22Rv1 (cell line): ENCODE results near the gene SLC35B2.

Experiments used
- H3K27ac ChIP-seq: fragments of 450-650 bp; 2 replicates; pipeline ENCODE4 v1.5.1; 2017
- CTCF ChIP-seq: fragments of 450-650 bp; IDR thresholded peaks from 2 replicates; pipeline ENCODE4 v1.5.1; 2017; ENCODE audit warnings: mild to moderate bottlenecking
- ZFX ChIP-seq: fragments of 450-650 bp; IDR thresholded peaks from 2 replicates; pipeline ENCODE4 v1.6.1; 2017; ENCODE audit warnings: antibody characterized with exemption, borderline replicate concordance

Gene SLC35B2

DNA sequence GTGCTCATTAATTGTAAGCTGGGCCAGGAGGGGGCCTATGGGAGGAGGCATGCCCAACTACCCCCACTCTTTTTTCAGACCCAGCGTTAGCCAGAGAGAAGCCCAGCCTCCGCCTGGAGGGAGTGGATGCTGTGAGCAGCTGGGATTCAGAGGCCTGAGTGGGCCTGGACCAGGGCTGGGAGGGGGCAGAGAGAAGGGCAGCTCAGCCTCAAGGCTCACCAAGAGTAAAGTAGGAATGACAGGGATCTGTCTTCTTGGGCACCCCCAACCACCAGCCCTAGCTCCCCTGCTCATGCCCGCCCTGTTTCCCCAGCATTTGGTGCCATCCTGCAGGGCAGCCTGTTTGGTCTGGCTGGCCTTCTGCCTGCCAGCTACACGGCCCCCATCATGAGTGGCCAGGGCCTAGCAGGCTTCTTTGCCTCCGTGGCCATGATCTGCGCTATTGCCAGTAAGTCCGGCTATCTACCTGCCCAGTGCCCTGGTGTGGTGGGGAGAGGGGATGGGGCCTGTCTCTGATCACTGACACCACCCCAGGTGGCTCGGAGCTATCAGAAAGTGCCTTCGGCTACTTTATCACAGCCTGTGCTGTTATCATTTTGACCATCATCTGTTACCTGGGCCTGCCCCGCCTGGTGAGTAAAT, 27.2 kb downstream of the SLC35B2 start:
- H3K27ac ChIP-seq, result no peak overlapping the region
- TF ChIP-seq CTCF (no peak), ZFX (no peak)

- TF ChIP-seq CTCF (no peak), ZFX (no peak)
- H3K27ac ChIP-seq, result no peak overlapping the region
Observed at GRCh38 chr6:44229376-44230033, 27.8 kb downstream of the SLC35B2 start.

GRCh38 chr6:44228836-44229235, 28.5 kb downstream of the SLC35B2 start:
- H3K27ac ChIP-seq, result no peak overlapping the region
- TF ChIP-seq CTCF (no peak), ZFX (no peak)

- TF ChIP-seq CTCF (no peak), ZFX (no peak)
- no peak overlapping the region for H3K27ac ChIP-seq
Observed at GRCh38 chr6:44228433-44228832, 28.9 kb downstream of the SLC35B2 start.

GRCh38 chr6:44228031-44228430, 29.3 kb downstream of the SLC35B2 start:
- TF ChIP-seq CTCF (no peak), ZFX (no peak)
- H3K27ac ChIP-seq, result no peak overlapping the region

DNA sequence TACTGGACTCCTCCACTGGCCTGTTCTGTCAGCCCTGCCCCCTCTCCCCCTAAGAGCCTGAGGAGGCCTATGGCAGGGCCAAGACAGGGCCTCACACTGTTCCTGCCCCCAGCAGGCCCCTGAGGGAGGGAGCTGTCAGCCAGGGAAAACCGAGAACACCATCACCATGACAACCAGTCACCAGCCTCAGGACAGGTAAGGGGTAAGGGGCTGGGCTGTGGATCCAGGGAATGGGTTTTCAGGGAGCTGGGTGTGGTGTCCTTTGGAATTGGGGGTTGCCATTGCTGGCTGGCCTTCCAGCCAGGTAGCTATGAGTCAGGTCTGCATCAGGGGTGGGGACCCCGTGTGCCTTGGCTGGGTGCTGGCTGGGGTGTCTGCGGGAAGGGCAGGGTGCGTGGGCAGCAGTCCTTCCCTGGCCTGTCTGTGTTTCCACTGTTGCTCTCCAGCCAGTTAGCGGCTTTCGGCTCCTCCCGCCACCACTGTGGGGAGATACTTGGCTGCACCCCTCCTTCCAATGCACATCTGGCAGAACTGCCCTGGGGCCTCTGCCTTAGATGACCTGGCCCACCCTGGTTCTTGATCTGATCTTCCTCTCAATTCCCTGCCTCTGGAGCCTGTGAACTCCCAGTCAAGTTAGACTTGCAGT, 30.1 kb downstream of the SLC35B2 start:
- TF ChIP-seq CTCF (no peak), ZFX (no peak)
- no peak overlapping the region for H3K27ac ChIP-seq
